ENCODE results near the gene SERINC5. TPM values are rescaled to one million over a fixed set of nuclear protein-coding genes. Genes with fewer than 3 reads are reported as not detected.

The SERINC5 gene
- total RNA-seq, 1 experiment from 2014 or later: 128 TPM

GRCh38 chr5:80300125-80300524 is 44.3 kb upstream of the SERINC5 start:
- Mint-ChIP-seq H3K4me1 (peaks cover 11% of the 10 kb centered on the region), H3K27ac (no peak overlapping the region), H3K36me3 (peaks cover 8% of the 10 kb centered on the region), H3K9me3 (peaks cover 13% of the 10 kb centered on the region), H3K27me3 (ENCODE audit: low read depth) (no peaks in the 10 kb centered on the region; the same call in 1 of the 2 replicates), H3K4me3 (no peak overlapping the region)
- ChIA-PET CTCF (no interaction called here), POLR2A (no interaction called here)
- TF ChIP-seq E2F4 (CRISPR knock-in tag; IDR thresholded peaks at IDR 0.05; ENCODE audit: borderline replicate concordance, low read depth) (no peak), ZNF263 (CRISPR knock-in tag; IDR thresholded peaks at IDR 0.05; ENCODE audit: low read depth) (no peak), FOXK1 (CRISPR knock-in tag; IDR thresholded peaks at IDR 0.05) (no peak), GRHL2 (CRISPR knock-in tag; IDR thresholded peaks at IDR 0.05; ENCODE audit: insufficient replicate concordance, severe bottlenecking) (no peak), NR3C1 (CRISPR knock-in tag; conservative IDR thresholded peaks at IDR 0.05; ENCODE audit: low read depth) (no peak), CREB1 (CRISPR knock-in tag; IDR thresholded peaks at IDR 0.05) (no peak), CBFB (CRISPR knock-in tag; IDR thresholded peaks at IDR 0.05; ENCODE audit: low read depth) (no peak), ZNF138 (CRISPR knock-in tag; conservative IDR thresholded peaks at IDR 0.05) (no peak), TEAD1 (CRISPR knock-in tag; IDR thresholded peaks at IDR 0.05) (no peak), FOXP4 (CRISPR knock-in tag; IDR thresholded peaks at IDR 0.05) (no peak), CREM (CRISPR knock-in tag; IDR thresholded peaks at IDR 0.05) (no peak), GTF2I (CRISPR knock-in tag; conservative IDR thresholded peaks at IDR 0.05) (no peak), KAT7 (CRISPR knock-in tag; IDR thresholded peaks at IDR 0.05; ENCODE audit: borderline replicate concordance) (no peak), ETV6 (CRISPR knock-in tag; IDR thresholded peaks at IDR 0.05) (no peak)
- TF ChIP-seq, protein P1, sequence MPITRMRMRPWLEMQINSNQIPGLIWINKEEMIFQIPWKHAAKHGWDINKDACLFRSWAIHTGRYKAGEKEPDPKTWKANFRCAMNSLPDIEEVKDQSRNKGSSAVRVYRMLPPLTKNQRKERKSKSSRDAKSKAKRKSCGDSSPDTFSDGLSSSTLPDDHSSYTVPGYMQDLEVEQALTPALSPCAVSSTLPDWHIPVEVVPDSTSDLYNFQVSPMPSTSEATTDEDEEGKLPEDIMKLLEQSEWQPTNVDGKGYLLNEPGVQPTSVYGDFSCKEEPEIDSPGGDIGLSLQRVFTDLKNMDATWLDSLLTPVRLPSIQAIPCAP (CRISPR knock-in tag; IDR thresholded peaks at IDR 0.05): no peak
- TF ChIP-seq, protein P2, sequence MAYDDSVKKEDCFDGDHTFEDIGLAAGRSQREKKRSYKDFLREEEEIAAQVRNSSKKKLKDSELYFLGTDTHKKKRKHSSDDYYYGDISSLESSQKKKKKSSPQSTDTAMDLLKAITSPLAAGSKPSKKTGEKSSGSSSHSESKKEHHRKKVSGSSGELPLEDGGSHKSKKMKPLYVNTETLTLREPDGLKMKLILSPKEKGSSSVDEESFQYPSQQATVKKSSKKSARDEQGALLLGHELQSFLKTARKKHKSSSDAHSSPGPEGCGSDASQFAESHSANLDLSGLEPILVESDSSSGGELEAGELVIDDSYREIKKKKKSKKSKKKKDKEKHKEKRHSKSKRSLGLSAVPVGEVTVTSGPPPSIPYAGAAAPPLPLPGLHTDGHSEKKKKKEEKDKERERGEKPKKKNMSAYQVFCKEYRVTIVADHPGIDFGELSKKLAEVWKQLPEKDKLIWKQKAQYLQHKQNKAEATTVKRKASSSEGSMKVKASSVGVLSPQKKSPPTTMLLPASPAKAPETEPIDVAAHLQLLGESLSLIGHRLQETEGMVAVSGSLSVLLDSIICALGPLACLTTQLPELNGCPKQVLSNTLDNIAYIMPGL (CRISPR knock-in tag; IDR thresholded peaks at IDR 0.05): no peak
- TF ChIP-seq, protein P3, sequence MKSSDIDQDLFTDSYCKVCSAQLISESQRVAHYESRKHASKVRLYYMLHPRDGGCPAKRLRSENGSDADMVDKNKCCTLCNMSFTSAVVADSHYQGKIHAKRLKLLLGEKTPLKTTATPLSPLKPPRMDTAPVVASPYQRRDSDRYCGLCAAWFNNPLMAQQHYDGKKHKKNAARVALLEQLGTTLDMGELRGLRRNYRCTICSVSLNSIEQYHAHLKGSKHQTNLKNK (CRISPR knock-in tag; IDR thresholded peaks at IDR 0.05): no peak
- ATAC-seq (no peak), DNase-seq (ENCODE audit: low spot score) (no peak)

DNA sequence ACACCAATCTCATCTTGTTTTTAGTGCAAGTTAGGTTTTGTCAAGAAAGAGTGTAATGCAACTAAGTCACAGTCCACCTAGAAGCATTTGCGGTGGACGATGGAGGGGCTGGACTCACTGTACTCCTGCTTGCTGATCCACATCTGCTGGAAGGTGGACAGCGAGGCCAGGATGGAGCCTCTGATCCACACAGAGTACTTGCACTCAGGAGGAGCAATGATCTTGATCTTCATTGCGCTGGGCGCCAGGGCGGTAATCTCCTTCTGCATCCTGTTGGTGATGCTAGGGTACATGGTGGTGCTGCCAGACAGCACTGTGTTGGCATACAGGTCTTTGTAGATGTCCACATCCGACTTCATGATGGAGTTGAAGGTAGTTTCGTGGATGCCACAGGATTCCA is 43.8 kb upstream of the SERINC5 start:
- Mint-ChIP-seq H3K9me3 (peaks cover 13% of the 10 kb centered on the region), H3K27ac (no peak overlapping the region), H3K4me3 (no peak overlapping the region), H3K4me1 (peaks cover 10% of the 10 kb centered on the region), H3K27me3 (ENCODE audit: low read depth) (no peaks in the 10 kb centered on the region; the same call in 1 of the 2 replicates), H3K36me3 (peaks cover 8% of the 10 kb centered on the region)
- POLR2A ChIA-PET: no interaction called here
- CTCF ChIA-PET: no interaction called here
- DNase-seq (ENCODE audit: low spot score) (no peak), ATAC-seq (no peak)
- TF ChIP-seq NR1H2 (CRISPR knock-in tag; IDR thresholded peaks at IDR 0.05) (no peak), ZNF423 (CRISPR knock-in tag; IDR thresholded peaks at IDR 0.05) (no peak)
- TF ChIP-seq, protein P4, sequence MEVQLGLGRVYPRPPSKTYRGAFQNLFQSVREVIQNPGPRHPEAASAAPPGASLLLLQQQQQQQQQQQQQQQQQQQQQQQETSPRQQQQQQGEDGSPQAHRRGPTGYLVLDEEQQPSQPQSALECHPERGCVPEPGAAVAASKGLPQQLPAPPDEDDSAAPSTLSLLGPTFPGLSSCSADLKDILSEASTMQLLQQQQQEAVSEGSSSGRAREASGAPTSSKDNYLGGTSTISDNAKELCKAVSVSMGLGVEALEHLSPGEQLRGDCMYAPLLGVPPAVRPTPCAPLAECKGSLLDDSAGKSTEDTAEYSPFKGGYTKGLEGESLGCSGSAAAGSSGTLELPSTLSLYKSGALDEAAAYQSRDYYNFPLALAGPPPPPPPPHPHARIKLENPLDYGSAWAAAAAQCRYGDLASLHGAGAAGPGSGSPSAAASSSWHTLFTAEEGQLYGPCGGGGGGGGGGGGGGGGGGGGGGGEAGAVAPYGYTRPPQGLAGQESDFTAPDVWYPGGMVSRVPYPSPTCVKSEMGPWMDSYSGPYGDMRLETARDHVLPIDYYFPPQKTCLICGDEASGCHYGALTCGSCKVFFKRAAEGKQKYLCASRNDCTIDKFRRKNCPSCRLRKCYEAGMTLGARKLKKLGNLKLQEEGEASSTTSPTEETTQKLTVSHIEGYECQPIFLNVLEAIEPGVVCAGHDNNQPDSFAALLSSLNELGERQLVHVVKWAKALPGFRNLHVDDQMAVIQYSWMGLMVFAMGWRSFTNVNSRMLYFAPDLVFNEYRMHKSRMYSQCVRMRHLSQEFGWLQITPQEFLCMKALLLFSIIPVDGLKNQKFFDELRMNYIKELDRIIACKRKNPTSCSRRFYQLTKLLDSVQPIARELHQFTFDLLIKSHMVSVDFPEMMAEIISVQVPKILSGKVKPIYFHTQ (CRISPR knock-in tag; IDR thresholded peaks at IDR 0.05): no peak
- TF ChIP-seq, protein P5, sequence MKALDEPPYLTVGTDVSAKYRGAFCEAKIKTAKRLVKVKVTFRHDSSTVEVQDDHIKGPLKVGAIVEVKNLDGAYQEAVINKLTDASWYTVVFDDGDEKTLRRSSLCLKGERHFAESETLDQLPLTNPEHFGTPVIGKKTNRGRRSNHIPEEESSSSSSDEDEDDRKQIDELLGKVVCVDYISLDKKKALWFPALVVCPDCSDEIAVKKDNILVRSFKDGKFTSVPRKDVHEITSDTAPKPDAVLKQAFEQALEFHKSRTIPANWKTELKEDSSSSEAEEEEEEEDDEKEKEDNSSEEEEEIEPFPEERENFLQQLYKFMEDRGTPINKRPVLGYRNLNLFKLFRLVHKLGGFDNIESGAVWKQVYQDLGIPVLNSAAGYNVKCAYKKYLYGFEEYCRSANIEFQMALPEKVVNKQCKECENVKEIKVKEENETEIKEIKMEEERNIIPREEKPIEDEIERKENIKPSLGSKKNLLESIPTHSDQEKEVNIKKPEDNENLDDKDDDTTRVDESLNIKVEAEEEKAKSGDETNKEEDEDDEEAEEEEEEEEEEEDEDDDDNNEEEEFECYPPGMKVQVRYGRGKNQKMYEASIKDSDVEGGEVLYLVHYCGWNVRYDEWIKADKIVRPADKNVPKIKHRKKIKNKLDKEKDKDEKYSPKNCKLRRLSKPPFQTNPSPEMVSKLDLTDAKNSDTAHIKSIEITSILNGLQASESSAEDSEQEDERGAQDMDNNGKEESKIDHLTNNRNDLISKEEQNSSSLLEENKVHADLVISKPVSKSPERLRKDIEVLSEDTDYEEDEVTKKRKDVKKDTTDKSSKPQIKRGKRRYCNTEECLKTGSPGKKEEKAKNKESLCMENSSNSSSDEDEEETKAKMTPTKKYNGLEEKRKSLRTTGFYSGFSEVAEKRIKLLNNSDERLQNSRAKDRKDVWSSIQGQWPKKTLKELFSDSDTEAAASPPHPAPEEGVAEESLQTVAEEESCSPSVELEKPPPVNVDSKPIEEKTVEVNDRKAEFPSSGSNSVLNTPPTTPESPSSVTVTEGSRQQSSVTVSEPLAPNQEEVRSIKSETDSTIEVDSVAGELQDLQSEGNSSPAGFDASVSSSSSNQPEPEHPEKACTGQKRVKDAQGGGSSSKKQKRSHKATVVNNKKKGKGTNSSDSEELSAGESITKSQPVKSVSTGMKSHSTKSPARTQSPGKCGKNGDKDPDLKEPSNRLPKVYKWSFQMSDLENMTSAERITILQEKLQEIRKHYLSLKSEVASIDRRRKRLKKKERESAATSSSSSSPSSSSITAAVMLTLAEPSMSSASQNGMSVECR (CRISPR knock-in tag; IDR thresholded peaks at IDR 0.05; ENCODE audit: borderline replicate concordance): no peak

Data from WTC11 (cell line).